ENCODE results near the gene KIF18B. TPM values are rescaled to one million over a fixed set of nuclear protein-coding genes. Genes with fewer than 3 reads are reported as not detected.

Gene KIF18B
- total RNA-seq, 1 experiment from 2014 or later, result 58.5 TPM

- no peaks in the 10 kb centered on the region for H3K79me2 ChIP-seq (ENCODE audit: low read depth)
- no peak overlapping the region for H2AFZ ChIP-seq
- TF ChIP-seq EZH2 (IDR thresholded peaks at IDR 0.05; ENCODE audit: low read depth), result no peak
- no peak for TF ChIP-seq CTCF (conservative IDR thresholded peaks at IDR 0.05)
- no peaks in the 10 kb centered on the region for H3K9me2 ChIP-seq (ENCODE audit: insufficient read depth)
- no peaks in the 10 kb centered on the region for H3K27me3 ChIP-seq (ENCODE audit: insufficient read depth, low read depth)
- H3K4me2 ChIP-seq, result no peak overlapping the region
- no TSS peak for BruUV-seq (replicated peaks)
- no peaks in the 10 kb centered on the region for H3K36me3 ChIP-seq (ENCODE audit: low read depth)
- no peak overlapping the region for H3K27ac ChIP-seq
- DNase-seq, result no peak
- ChIA-PET POLR2A (ENCODE audit: unreplicated experiment) (no interaction called here), CTCF (no interaction called here)
- H3K9me3 ChIP-seq (ENCODE audit: insufficient read depth, low read depth), result no peaks in the 10 kb centered on the region
- peaks cover 16% of the 10 kb centered on the region for H3F3A ChIP-seq (ENCODE audit: insufficient read depth, low read depth)
- H3K4me1 ChIP-seq (replicated peaks; ENCODE audit: insufficient read depth), result peaks cover 19% of the 10 kb centered on the region
- no peak overlapping the region for H3K4me3 ChIP-seq
- intact Hi-C loops (cut with micrococcal nuclease; ENCODE audit: unreplicated experiment), result no loop called here
- no peaks in the 10 kb centered on the region for H4K20me1 ChIP-seq (ENCODE audit: insufficient read depth)
Observed at GRCh38 chr17:44977814-44978550, 30.4 kb upstream of the KIF18B start.

GRCh38 chr17:44977065-44977464 is 29.5 kb upstream of the KIF18B start:
- Histone ChIP-seq H3K4me2 (no peak overlapping the region), H3K79me2 (ENCODE audit: low read depth) (no peaks in the 10 kb centered on the region), H3K27me3 (ENCODE audit: insufficient read depth, low read depth) (no peaks in the 10 kb centered on the region), H3K36me3 (ENCODE audit: low read depth) (no peaks in the 10 kb centered on the region), H2AFZ (no peak overlapping the region), H3K9me2 (ENCODE audit: insufficient read depth) (no peaks in the 10 kb centered on the region), H3F3A (ENCODE audit: insufficient read depth, low read depth) (peaks cover 16% of the 10 kb centered on the region), H4K20me1 (ENCODE audit: insufficient read depth) (no peaks in the 10 kb centered on the region), H3K27ac (no peak overlapping the region), H3K4me3 (no peak overlapping the region), H3K4me1 (replicated peaks; ENCODE audit: insufficient read depth) (peaks cover 18% of the 10 kb centered on the region), H3K9me3 (ENCODE audit: insufficient read depth, low read depth) (no peaks in the 10 kb centered on the region)
- POLR2A ChIA-PET (ENCODE audit: unreplicated experiment), result no interaction called here
- TF ChIP-seq CTCF (conservative IDR thresholded peaks at IDR 0.05) (0 out of 2 replicates have a peak, but pooled peaks have one; percentile 24), EZH2 (IDR thresholded peaks at IDR 0.05; ENCODE audit: low read depth) (no peak)
- intact Hi-C loops (cut with micrococcal nuclease; ENCODE audit: unreplicated experiment), result no loop called here
- CTCF ChIA-PET, result no interaction called here
- BruUV-seq (replicated peaks), result no TSS peak
- DNase-seq, result no peak

- Histone ChIP-seq H3F3A (ENCODE audit: insufficient read depth, low read depth) (peaks cover 12% of the 10 kb centered on the region), H3K27ac (no peak overlapping the region), H2AFZ (no peak overlapping the region), H3K9me3 (ENCODE audit: insufficient read depth, low read depth) (no peaks in the 10 kb centered on the region), H3K4me2 (no peak overlapping the region), H3K4me1 (replicated peaks; ENCODE audit: insufficient read depth) (peaks cover 15% of the 10 kb centered on the region), H4K20me1 (ENCODE audit: insufficient read depth) (no peaks in the 10 kb centered on the region), H3K27me3 (ENCODE audit: insufficient read depth, low read depth) (no peaks in the 10 kb centered on the region), H3K4me3 (no peak overlapping the region), H3K36me3 (ENCODE audit: low read depth) (no peaks in the 10 kb centered on the region), H3K9me2 (ENCODE audit: insufficient read depth) (no peaks in the 10 kb centered on the region), H3K79me2 (ENCODE audit: low read depth) (no peaks in the 10 kb centered on the region)
- ChIA-PET POLR2A (ENCODE audit: unreplicated experiment) (no interaction called here), CTCF (no interaction called here)
- no TSS peak for BruUV-seq (replicated peaks)
- intact Hi-C loops (cut with micrococcal nuclease; ENCODE audit: unreplicated experiment), result no loop called here
- TF ChIP-seq CTCF (conservative IDR thresholded peaks at IDR 0.05) (no peak), EZH2 (IDR thresholded peaks at IDR 0.05; ENCODE audit: low read depth) (no peak)
- no peak for DNase-seq
Observed at GRCh38 chr17:44976206-44976605, 28.6 kb upstream of the KIF18B start.
